Ovary (tissue), 3 donors: Measurements from ENCODE around the gene PCYT2.

Experiments used
- EP300 ChIP-seq: sonication (generic); formaldehyde crosslinking; IDR thresholded peaks from one replicate; pipeline ENCODE4 v1.6.1; 2017; ENCODE audit warnings: antibody characterized with exemption
- TF ChIP-seq, protein P1 (sequence below), 3 donors: fragments of 450-650 bp in 2 of 3; fragments of 200-600 bp in 1 of 3; IDR thresholded peaks; one replicate each; pipeline versions ENCODE4 v1.5.1 to v1.8.0; 2016 to 2022; ENCODE audit warnings: antibody characterized with exemption in 3 of 3, mild to moderate bottlenecking in 1 of 3
- donor health status: DM: no; HTN: no; CAD: no.

DNA sequence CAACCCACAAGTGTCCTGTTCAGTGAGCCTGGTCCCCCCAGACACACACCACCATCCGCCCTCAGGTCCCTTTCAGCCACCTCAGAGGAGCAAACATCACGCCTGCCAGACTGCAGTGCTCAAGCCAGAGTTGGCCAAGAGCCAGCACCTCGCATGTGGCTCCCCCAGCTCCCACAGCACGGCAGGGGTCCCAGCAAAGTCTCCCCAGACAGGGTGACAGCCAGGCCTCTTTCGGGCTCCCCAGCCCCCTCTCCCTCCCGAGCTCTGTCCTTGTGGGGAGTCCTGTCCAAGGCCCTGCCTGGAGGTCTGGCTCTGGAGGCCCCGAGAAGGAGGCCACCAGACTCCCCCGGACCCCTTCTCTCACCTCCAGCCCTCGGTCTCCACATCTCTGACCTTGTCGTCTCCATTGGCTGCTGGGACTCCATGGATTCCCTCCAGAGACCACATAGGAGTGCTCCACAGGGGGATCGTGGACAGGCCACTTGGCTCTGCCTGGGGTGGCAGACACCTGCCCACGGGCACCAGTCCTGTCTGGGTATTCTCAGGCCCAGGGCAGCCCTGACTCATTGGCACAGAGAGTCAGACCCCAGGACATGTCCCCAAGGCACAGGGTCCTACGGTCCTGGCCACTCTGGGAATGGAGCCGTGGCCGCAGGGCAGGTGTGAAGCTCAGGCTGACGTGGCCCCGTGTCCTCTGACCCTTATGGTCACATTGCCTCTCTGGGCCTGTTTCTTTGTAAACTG, 37.6 kb upstream of the PCYT2 start:
- TF ChIP-seq, protein P1, sequence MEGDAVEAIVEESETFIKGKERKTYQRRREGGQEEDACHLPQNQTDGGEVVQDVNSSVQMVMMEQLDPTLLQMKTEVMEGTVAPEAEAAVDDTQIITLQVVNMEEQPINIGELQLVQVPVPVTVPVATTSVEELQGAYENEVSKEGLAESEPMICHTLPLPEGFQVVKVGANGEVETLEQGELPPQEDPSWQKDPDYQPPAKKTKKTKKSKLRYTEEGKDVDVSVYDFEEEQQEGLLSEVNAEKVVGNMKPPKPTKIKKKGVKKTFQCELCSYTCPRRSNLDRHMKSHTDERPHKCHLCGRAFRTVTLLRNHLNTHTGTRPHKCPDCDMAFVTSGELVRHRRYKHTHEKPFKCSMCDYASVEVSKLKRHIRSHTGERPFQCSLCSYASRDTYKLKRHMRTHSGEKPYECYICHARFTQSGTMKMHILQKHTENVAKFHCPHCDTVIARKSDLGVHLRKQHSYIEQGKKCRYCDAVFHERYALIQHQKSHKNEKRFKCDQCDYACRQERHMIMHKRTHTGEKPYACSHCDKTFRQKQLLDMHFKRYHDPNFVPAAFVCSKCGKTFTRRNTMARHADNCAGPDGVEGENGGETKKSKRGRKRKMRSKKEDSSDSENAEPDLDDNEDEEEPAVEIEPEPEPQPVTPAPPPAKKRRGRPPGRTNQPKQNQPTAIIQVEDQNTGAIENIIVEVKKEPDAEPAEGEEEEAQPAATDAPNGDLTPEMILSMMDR (IDR thresholded peaks at IDR 0.05), result no peak
- TF ChIP-seq EP300, result no peak
